IMR-90 (cell line): ENCODE results near the gene MEGF10. TPM values are rescaled to one million over a fixed set of nuclear protein-coding genes. Genes with fewer than 3 reads are reported as not detected.

ENCODE experiments used
- ATAC-seq: fragments of 200-7000 bp; cut with Tn5 transposase; 2 replicates; pipeline ENCODE4 v1.9.1; 2020; ENCODE audit warnings: low read depth, mild to moderate bottlenecking, moderate library complexity
- BruUV-seq: library from RNA; stranded (reverse); fragments of 400-500 nt; replicated peaks from 2 replicates; lab custom pipeline; 2021; lab: Mats Ljungman, UMichigan
- CTCF ChIA-PET: fragments of 300-600 bp; formaldehyde crosslinking; extraction: SDS; loops from one replicate; lab custom pipeline; 2021; ENCODE audit warnings: antibody characterized with exemption; lab: Yijun Ruan, JAX
- POLR2A ChIA-PET: fragments of 300-600 bp; sonication (Branson Sonifier 250); formaldehyde crosslinking; loops from one replicate; lab custom pipeline; 2022; ENCODE audit warnings: antibody characterized with exemption; ENCODE audit not compliant: unreplicated experiment; lab: Charles Lee
- DNase-seq: peaks from one replicate; pipeline ENCODE4 v3.0.0; 2013
- H2AFZ ChIP-seq: replicated peaks from 2 replicates; pipeline ENCODE3; 2013; ENCODE audit warnings: low read length, mild to moderate bottlenecking; ENCODE audit not compliant: poor library complexity
- H2AK5ac ChIP-seq: 2 replicates; pipeline ENCODE4 v1.6.1; 2013; ENCODE audit warnings: low read depth, low read length, inconsistent platforms
- H2AK9ac ChIP-seq: replicated peaks from 2 replicates; pipeline ENCODE3; 2013; ENCODE audit warnings: mild to moderate bottlenecking, low read depth, low read length, moderate library complexity; ENCODE audit not compliant: poor library complexity
- H2BK120ac ChIP-seq: 2 replicates; pipeline ENCODE4 v1.6.1; 2013; ENCODE audit warnings: low read depth, low read length, inconsistent platforms
- H2BK15ac ChIP-seq: 3 replicates; pipeline ENCODE4 v1.6.1; 2013; ENCODE audit warnings: low read depth, low read length, inconsistent platforms
- H2BK20ac ChIP-seq: 2 replicates; pipeline ENCODE4 v1.6.1; 2013; ENCODE audit warnings: low read depth, mild to moderate bottlenecking, inconsistent platforms, low read length, moderate library complexity
- H2BK5ac ChIP-seq: 2 replicates; pipeline ENCODE4 v1.6.1; 2013; ENCODE audit warnings: mild to moderate bottlenecking, low read depth, low read length, inconsistent platforms; ENCODE audit not compliant: poor library complexity, severe bottlenecking
- H3K14ac ChIP-seq: replicated peaks from 2 replicates; pipeline ENCODE4 v1.6.1; 2013; ENCODE audit warnings: low read depth, low read length, inconsistent platforms
- H3K18ac ChIP-seq: 2 replicates; pipeline ENCODE4 v1.6.1; 2013; ENCODE audit warnings: low read depth, low read length, control low read depth
- H3K23ac ChIP-seq: 2 replicates; pipeline ENCODE4 v1.6.1; 2013; ENCODE audit warnings: low read depth, low read length, inconsistent platforms
- H3K27ac ChIP-seq: 2 replicates; pipeline ENCODE4 v1.5.1; 2013; ENCODE audit warnings: mild to moderate bottlenecking, control low read depth, low read length; ENCODE audit not compliant: insufficient read depth
- H3K27me3 ChIP-seq: 2 replicates; pipeline ENCODE4 v1.6.1; 2013; ENCODE audit warnings: low read length; ENCODE audit not compliant: control insufficient read depth, insufficient read depth
- H3K36me3 ChIP-seq: 2 replicates; pipeline ENCODE4 v1.6.1; 2013; ENCODE audit warnings: low read length, mixed read lengths; ENCODE audit not compliant: control insufficient read depth, insufficient read depth
- H3K4ac ChIP-seq: 2 replicates; pipeline ENCODE4 v1.6.1; 2013; ENCODE audit warnings: low read depth, low read length, inconsistent platforms
- H3K4me1 ChIP-seq: 2 replicates; pipeline ENCODE4 v1.6.1; 2013; ENCODE audit warnings: low read length, mixed read lengths; ENCODE audit not compliant: control insufficient read depth, insufficient read depth
- H3K4me2 ChIP-seq: 2 replicates; pipeline ENCODE4 v1.6.1; 2013; ENCODE audit warnings: low read depth, mild to moderate bottlenecking, control low read depth, low read length, moderate library complexity
- H3K4me3 ChIP-seq: 2 replicates; pipeline ENCODE4 v1.5.1; 2013; ENCODE audit warnings: low read depth, mild to moderate bottlenecking, control low read depth, low read length, moderate library complexity; ENCODE audit not compliant: insufficient read depth
- H3K56ac ChIP-seq: 2 replicates; pipeline ENCODE4 v1.6.1; 2013; ENCODE audit warnings: low read length, inconsistent platforms; ENCODE audit not compliant: insufficient read depth; ENCODE audit errors: extremely low read depth
- H3K79me1 ChIP-seq, 2 experiments: 2 replicates each; pipeline ENCODE4 v1.6.1; 2013; ENCODE audit warnings: low read length in 2 of 2, inconsistent platforms in 1 of 2, low read depth in 1 of 2
- H3K9ac ChIP-seq: 2 replicates; pipeline ENCODE4 v1.6.1; 2013; ENCODE audit warnings: low read depth, low read length, control low read depth
- H3K9me1 ChIP-seq: 2 replicates; pipeline ENCODE4 v1.6.1; 2013; ENCODE audit warnings: low read length, inconsistent platforms; ENCODE audit not compliant: insufficient read depth
- H3K9me3 ChIP-seq: 2 replicates; pipeline ENCODE4 v1.6.1; 2013; ENCODE audit warnings: low read length; ENCODE audit not compliant: control insufficient read depth, insufficient read depth
- H4K20me1 ChIP-seq: 2 replicates; pipeline ENCODE4 v1.6.1; 2013; ENCODE audit warnings: low read length, inconsistent platforms; ENCODE audit not compliant: insufficient read depth
- H4K5ac ChIP-seq: 2 replicates; pipeline ENCODE4 v1.6.1; 2013; ENCODE audit warnings: mild to moderate bottlenecking, low read depth, low read length, control low read depth
- H4K8ac ChIP-seq, 2 experiments: 2 replicates each; pipeline ENCODE4 v1.6.1; 2013; ENCODE audit warnings: low read depth in 2 of 2, low read length in 2 of 2, control low read depth in 1 of 2, inconsistent platforms in 1 of 2
- H4K91ac ChIP-seq: 2 replicates; pipeline ENCODE4 v1.6.1; 2013; ENCODE audit warnings: low read depth, low read length, inconsistent platforms; ENCODE audit not compliant: insufficient read depth
- CEBPB ChIP-seq: IDR thresholded peaks from 2 replicates; pipeline ENCODE4 v1.6.1; 2012; ENCODE audit warnings: low read depth, low read length, improper control_type of control experiment
- NFE2L2 ChIP-seq: fragments of 150-350 bp; IDR thresholded peaks from 2 replicates; pipeline ENCODE4 v1.6.1; 2016; ENCODE audit warnings: low read depth, mild to moderate bottlenecking, low read length
- RAD21 ChIP-seq: IDR thresholded peaks from 2 replicates; pipeline ENCODE4 v1.6.1; 2012; ENCODE audit warnings: low read length, improper control_type of control experiment
- WGBS, 2 experiments: methylation state at CpG; one replicate each; pipeline versions ENCODE4 v1.1.5 to v1.1.7; 2013; ENCODE audit warnings: missing lambda C conversion rate in 2 of 2; ENCODE audit not compliant: insufficient read length in 1 of 2; ENCODE audit errors: extremely low coverage in 2 of 2; 5-methylcytosine and 5-hydroxymethylcytosine counted together
- dilution Hi-C: fragments of 300-500 bp; cut with HindIII; formaldehyde crosslinking; loops from one replicate; pipeline ENCODE4 v1.14.3; 2018; ENCODE audit warnings: low sequenced_read_pairs; ENCODE audit not compliant: unreplicated experiment
- in situ Hi-C: fragments of 300-500 bp; cut with MboI; formaldehyde crosslinking; loops from 3 replicates; pipeline ENCODE4 v1.14.3; 2019; ENCODE audit warnings: low sequenced_read_pairs, inconsistent platforms, mixed read lengths
- intact Hi-C: fragments of 100-400 bp; cut with micrococcal nuclease; formaldehyde crosslinking; loops from 2 replicates; pipeline ENCODE4 v1.10.0; 2022
- polyA plus RNA-seq, 3 experiments: library from polyadenylated mRNA; depleted of rRNA; stranded (reverse); fragments of >200 nt; gene quantifications; 2 replicates each; pipeline ENCODE4 v1.2.3, GENCODE V29; 2012; ENCODE audit warnings: low replicate concordance in 1 of 3
- total RNA-seq: library from RNA; depleted of rRNA; stranded (reverse); fragments of >200 nt; gene quantifications from 2 replicates; pipeline ENCODE4 v1.2.3, GENCODE V29; 2012
- TF ChIP-seq, protein P1 (sequence below): fragments of 150-350 bp; IDR thresholded peaks from 2 replicates; pipeline ENCODE4 v1.6.1; 2016; ENCODE audit warnings: low read depth, mild to moderate bottlenecking, low read length, moderate library complexity, borderline replicate concordance
- TF ChIP-seq, protein P2 (sequence below): fragments of 150-350 bp; IDR thresholded peaks from 2 replicates; pipeline ENCODE4 v1.6.1; 2017; ENCODE audit warnings: mild to moderate bottlenecking, antibody characterized with exemption, low read length, low read depth

Gene MEGF10
- total and polyA plus RNA-seq, 2 of the 4 experiments (the other 2 are of a cell fraction), result not detected

DNA sequence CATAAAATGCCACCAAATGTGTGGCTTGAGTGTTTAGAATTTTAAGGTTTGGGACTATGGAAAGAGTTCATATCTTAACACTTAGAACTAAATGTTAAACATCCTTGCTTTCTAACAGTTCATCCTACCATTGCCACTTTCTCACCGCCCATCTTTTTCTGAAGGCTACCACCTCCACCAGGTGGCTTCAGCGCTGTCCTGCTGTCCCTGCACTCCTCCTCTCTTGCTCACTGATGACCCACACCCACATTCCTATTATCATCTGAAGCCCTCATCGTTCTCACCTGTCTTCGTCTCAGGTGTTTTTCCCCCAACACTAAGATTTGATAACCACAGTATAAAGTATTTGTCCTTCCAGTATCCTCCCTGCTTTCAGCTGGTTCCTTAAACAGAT, 7.4 kb downstream of the MEGF10 start:
- Histone ChIP-seq H2BK15ac (no peak overlapping the region), H3K56ac (no peak overlapping the region), H4K20me1 (no peaks in the 10 kb centered on the region), H2AFZ (no peak overlapping the region), H2AK5ac (no peak overlapping the region), H3K9ac (no peak overlapping the region), H4K91ac (no peak overlapping the region), H2BK20ac (no peak overlapping the region), H3K27ac (no peak overlapping the region), H3K9me1 (no peaks in the 10 kb centered on the region), H2AK9ac (no peak overlapping the region), H3K23ac (no peak overlapping the region), H2BK5ac (no peak overlapping the region), H3K4me1 (no peaks in the 10 kb centered on the region), H3K4me2 (no peak overlapping the region), H3K4ac (no peak overlapping the region), H4K5ac (no peak overlapping the region), H3K18ac (no peak overlapping the region), H3K4me3 (no peak overlapping the region), H3K9me3 (no peaks in the 10 kb centered on the region), H2BK120ac (no peak overlapping the region), H3K14ac (no peak overlapping the region), H4K8ac (no peak overlapping the region), H3K79me1 (no peaks in the 10 kb centered on the region), H3K36me3 (no peaks in the 10 kb centered on the region), H3K27me3 (peaks cover 24% of the 10 kb centered on the region)
- POLR2A ChIA-PET, result no interaction called here
- no peak for ATAC-seq
- in situ Hi-C loops (loop anchor here (10.0 kb wide), 1 partner anchor 187 kb away; no protein-coding TSS in a partner anchor), dilution Hi-C loops (no loop called here), intact Hi-C loops (no loop called here)
- DNase-seq, result no peak
- BruUV-seq, result no TSS peak
- TF ChIP-seq CEBPB, result no peak
- TF ChIP-seq, protein P1, sequence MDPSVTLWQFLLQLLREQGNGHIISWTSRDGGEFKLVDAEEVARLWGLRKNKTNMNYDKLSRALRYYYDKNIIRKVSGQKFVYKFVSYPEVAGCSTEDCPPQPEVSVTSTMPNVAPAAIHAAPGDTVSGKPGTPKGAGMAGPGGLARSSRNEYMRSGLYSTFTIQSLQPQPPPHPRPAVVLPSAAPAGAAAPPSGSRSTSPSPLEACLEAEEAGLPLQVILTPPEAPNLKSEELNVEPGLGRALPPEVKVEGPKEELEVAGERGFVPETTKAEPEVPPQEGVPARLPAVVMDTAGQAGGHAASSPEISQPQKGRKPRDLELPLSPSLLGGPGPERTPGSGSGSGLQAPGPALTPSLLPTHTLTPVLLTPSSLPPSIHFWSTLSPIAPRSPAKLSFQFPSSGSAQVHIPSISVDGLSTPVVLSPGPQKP, result no peak
- TF ChIP-seq RAD21, result no peak
- no peak for TF ChIP-seq NFE2L2
- TF ChIP-seq, protein P2, sequence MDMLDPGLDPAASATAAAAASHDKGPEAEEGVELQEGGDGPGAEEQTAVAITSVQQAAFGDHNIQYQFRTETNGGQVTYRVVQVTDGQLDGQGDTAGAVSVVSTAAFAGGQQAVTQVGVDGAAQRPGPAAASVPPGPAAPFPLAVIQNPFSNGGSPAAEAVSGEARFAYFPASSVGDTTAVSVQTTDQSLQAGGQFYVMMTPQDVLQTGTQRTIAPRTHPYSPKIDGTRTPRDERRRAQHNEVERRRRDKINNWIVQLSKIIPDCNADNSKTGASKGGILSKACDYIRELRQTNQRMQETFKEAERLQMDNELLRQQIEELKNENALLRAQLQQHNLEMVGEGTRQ, result no peak
- CTCF ChIA-PET, result no interaction called here
- 68% methylated on average over 2 of the region's 4 CpGs; no CpG with 5 or more reads in 1 of the 2 experiments for WGBS, 2 experiments
